ENCODE data around the gene ELFN2.

Gene ELFN2

DNA sequence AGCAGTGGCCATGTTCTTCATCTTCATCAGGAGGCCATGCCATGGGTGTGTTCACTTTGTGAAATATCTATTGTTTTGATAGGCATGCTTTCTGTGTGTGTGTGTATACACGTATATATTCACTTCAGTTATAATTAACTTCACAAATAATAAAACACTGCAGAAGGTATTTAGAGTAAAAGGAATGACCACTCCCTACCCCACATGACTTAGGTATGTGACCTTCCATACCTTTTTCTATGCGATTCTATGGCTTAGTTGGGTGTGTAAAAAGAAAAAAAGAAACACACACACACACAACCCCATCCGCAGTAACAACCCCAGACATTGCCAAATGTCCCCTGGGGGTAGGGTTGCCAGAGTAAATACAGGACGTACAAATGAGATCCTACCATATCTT is 73.0 kb downstream of the ELFN2 start:
- no peak overlapping the region for H3K9ac ChIP-seq (ENCODE audit: low read length)
- H3K4me1 ChIP-seq (ENCODE audit: control insufficient read depth, insufficient read depth, low read length), result no peaks in the 10 kb centered on the region
- no peak overlapping the region for H3K27ac ChIP-seq (ENCODE audit: low read depth, low read length)
- H3K36me3 ChIP-seq (ENCODE audit: control insufficient read depth, insufficient read depth, low read length), result no peaks in the 10 kb centered on the region
- no peak overlapping the region for H3K4me3 ChIP-seq (ENCODE audit: low read length)
- no peaks in the 10 kb centered on the region for H3K27me3 ChIP-seq (ENCODE audit: control insufficient read depth, insufficient read depth, low read length)

DNA sequence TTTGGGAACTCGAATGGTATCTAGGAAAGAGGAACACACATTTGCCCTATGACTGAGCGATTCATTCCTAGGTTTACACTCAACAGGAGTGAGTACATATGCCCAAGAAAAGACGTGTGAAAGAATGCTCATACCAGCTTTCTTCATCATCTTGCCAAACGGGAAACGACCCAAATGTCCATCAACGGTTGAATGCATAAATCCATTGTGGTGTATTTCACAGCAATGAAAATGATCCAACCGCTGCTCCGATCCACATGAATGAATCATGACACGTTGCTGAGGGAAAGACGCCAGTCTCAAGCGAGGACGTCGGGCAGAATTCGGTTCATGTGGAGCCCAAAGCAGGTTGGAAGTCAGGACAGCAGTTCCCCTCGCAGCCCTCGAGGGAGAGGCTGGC is 73.4 kb downstream of the ELFN2 start:
- no peaks in the 10 kb centered on the region for H3K4me1 ChIP-seq (ENCODE audit: control insufficient read depth, insufficient read depth, low read length)
- no peaks in the 10 kb centered on the region for H3K36me3 ChIP-seq (ENCODE audit: control insufficient read depth, insufficient read depth, low read length)
- no peak overlapping the region for H3K9ac ChIP-seq (ENCODE audit: low read length)
- no peak overlapping the region for H3K27ac ChIP-seq (ENCODE audit: low read depth, low read length)
- no peaks in the 10 kb centered on the region for H3K27me3 ChIP-seq (ENCODE audit: control insufficient read depth, insufficient read depth, low read length)
- no peak overlapping the region for H3K4me3 ChIP-seq (ENCODE audit: low read length)

DNA sequence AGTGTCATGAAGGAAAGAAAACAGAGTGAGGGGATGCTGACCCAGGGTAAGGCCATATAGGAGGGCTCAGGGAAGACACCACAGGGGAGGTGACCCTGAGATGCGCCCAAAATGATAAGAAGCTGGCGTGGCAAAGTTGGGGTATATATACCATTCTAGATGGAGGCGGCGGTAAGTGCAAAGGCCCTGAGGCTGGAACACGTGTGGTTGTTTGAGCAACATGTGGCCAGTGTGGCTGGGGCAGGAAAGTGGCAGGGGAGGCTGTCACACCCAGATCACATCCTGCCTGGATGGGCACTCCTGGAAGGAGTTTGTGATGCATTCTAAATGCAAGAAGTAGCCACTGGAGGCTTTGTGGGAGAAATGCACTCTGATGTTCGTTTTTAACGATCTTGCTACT is 74.8 kb downstream of the ELFN2 start:
- Histone ChIP-seq H3K9ac (ENCODE audit: low read length) (no peak overlapping the region), H3K36me3 (ENCODE audit: control insufficient read depth, insufficient read depth, low read length) (no peaks in the 10 kb centered on the region), H3K4me3 (ENCODE audit: low read length) (no peak overlapping the region), H3K4me1 (ENCODE audit: control insufficient read depth, insufficient read depth, low read length) (no peaks in the 10 kb centered on the region), H3K27ac (ENCODE audit: low read depth, low read length) (no peak overlapping the region), H3K27me3 (ENCODE audit: control insufficient read depth, insufficient read depth, low read length) (no peaks in the 10 kb centered on the region)

DNA sequence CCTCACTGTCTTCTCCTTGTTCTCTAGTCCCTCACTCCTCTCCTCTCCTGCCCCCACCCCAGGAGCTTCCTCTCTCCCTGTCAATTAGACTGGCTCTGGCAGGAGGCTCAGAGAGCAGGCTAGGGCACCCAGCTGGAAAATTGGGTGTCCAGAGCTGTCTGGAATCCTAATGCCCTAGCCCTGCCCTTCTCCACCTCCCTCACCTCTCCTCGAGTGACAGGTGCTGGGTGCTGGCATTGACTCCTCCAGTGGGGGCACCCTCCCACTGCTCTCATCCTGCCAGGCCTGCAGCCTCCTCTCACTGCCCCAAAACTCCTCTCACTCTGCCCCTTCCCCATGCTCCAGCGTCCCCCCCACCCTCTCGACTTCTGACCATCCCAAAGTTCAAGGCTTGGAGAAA is 76.0 kb downstream of the ELFN2 start:
- no peak overlapping the region for H3K9ac ChIP-seq (ENCODE audit: low read length)
- no peak overlapping the region for H3K4me3 ChIP-seq (ENCODE audit: low read length)
- no peaks in the 10 kb centered on the region for H3K36me3 ChIP-seq (ENCODE audit: control insufficient read depth, insufficient read depth, low read length)
- no peaks in the 10 kb centered on the region for H3K27me3 ChIP-seq (ENCODE audit: control insufficient read depth, insufficient read depth, low read length)
- H3K4me1 ChIP-seq (ENCODE audit: control insufficient read depth, insufficient read depth, low read length), result no peaks in the 10 kb centered on the region
- H3K27ac ChIP-seq (ENCODE audit: low read depth, low read length), result no peak overlapping the region

GRCh38 chr22:37349043-37349814 is 78.0 kb downstream of the ELFN2 start:
- H3K4me3 ChIP-seq (ENCODE audit: low read length), result no peak overlapping the region
- H3K4me1 ChIP-seq (ENCODE audit: control insufficient read depth, insufficient read depth, low read length), result no peaks in the 10 kb centered on the region
- H3K9ac ChIP-seq (ENCODE audit: low read length), result no peak overlapping the region
- no peaks in the 10 kb centered on the region for H3K27me3 ChIP-seq (ENCODE audit: control insufficient read depth, insufficient read depth, low read length)
- no peaks in the 10 kb centered on the region for H3K36me3 ChIP-seq (ENCODE audit: control insufficient read depth, insufficient read depth, low read length)
- no peak overlapping the region for H3K27ac ChIP-seq (ENCODE audit: low read depth, low read length)

GRCh38 chr22:37346505-37346895 is 80.8 kb downstream of the ELFN2 start:
- Histone ChIP-seq H3K27me3 (ENCODE audit: control insufficient read depth, insufficient read depth, low read length) (peaks cover 5% of the 10 kb centered on the region), H3K27ac (ENCODE audit: low read depth, low read length) (no peak overlapping the region)

DNA sequence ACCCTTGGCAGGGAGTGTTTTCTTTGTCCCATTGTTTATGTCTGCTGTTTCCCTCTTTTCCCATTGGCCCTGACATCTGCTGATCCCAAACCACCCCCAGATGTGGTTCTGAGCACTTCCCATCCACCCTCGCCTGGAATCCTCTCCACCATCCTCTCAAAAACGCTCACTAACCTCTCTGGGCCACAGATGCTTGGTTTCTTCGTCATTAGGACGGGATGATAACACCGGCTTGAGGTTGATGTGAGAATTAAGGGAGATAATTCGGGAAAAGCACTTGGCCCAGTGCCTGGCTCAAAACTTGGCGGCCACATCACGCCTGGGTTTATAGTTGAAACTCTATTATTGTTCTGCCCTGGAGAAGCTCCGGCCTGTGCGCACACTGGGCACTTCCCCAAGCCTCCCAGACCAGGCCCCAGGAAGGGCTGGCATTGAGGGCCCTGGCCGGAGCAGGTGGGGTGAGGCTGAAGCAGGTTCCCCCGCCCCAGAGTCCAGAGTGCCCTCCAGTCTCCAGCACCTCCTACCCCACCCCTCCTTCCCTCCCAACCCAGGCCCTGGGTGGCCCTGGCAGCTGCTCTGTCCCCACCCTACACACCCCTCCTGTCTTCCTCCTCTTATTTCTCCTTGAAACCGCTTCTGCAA is 81.3 kb downstream of the ELFN2 start:
- no peaks in the 10 kb centered on the region for H3K36me3 ChIP-seq (ENCODE audit: control insufficient read depth, insufficient read depth, low read length)
- no peak overlapping the region for H3K27ac ChIP-seq (ENCODE audit: low read depth, low read length)
- no peak overlapping the region for H3K4me3 ChIP-seq (ENCODE audit: low read length)
- no peaks in the 10 kb centered on the region for H3K4me1 ChIP-seq (ENCODE audit: control insufficient read depth, insufficient read depth, low read length)
- H3K27me3 ChIP-seq (ENCODE audit: control insufficient read depth, insufficient read depth, low read length), result peaks cover 5% of the 10 kb centered on the region
- no peak overlapping the region for H3K9ac ChIP-seq (ENCODE audit: low read length)

More at GRCh38 chr22:37346505-37346895, 80.8 kb downstream of the ELFN2 start:
- Histone ChIP-seq H3K4me3 (ENCODE audit: low read length) (no peak overlapping the region), H3K36me3 (ENCODE audit: control insufficient read depth, insufficient read depth, low read length) (no peaks in the 10 kb centered on the region), H3K4me1 (ENCODE audit: control insufficient read depth, insufficient read depth, low read length) (no peaks in the 10 kb centered on the region), H3K9ac (ENCODE audit: low read length) (no peak overlapping the region)

- H3K27ac ChIP-seq (ENCODE audit: low read depth, low read length), result no peak overlapping the region
- H3K4me1 ChIP-seq (ENCODE audit: control insufficient read depth, insufficient read depth, low read length), result no peaks in the 10 kb centered on the region
- H3K36me3 ChIP-seq (ENCODE audit: control insufficient read depth, insufficient read depth, low read length), result no peaks in the 10 kb centered on the region
- peaks cover 5% of the 10 kb centered on the region for H3K27me3 ChIP-seq (ENCODE audit: control insufficient read depth, insufficient read depth, low read length)
- no peak overlapping the region for H3K9ac ChIP-seq (ENCODE audit: low read length)
- no peak overlapping the region for H3K4me3 ChIP-seq (ENCODE audit: low read length)
These were observed 82.4 kb downstream of the ELFN2 start for GRCh38 chr22:37344735-37345449.

- Histone ChIP-seq H3K9ac (ENCODE audit: low read length) (no peak overlapping the region), H3K27me3 (ENCODE audit: control insufficient read depth, insufficient read depth, low read length) (peaks cover 5% of the 10 kb centered on the region), H3K4me3 (ENCODE audit: low read length) (no peak overlapping the region), H3K4me1 (ENCODE audit: control insufficient read depth, insufficient read depth, low read length) (no peaks in the 10 kb centered on the region), H3K36me3 (ENCODE audit: control insufficient read depth, insufficient read depth, low read length) (no peaks in the 10 kb centered on the region), H3K27ac (ENCODE audit: low read depth, low read length) (no peak overlapping the region)
These were observed 83.2 kb downstream of the ELFN2 start for GRCh38 chr22:37343863-37344734.

- Histone ChIP-seq H3K36me3 (ENCODE audit: control insufficient read depth, insufficient read depth, low read length) (no peaks in the 10 kb centered on the region), H3K4me1 (ENCODE audit: control insufficient read depth, insufficient read depth, low read length) (no peaks in the 10 kb centered on the region), H3K9ac (ENCODE audit: low read length) (no peak overlapping the region), H3K4me3 (ENCODE audit: low read length) (no peak overlapping the region), H3K27me3 (ENCODE audit: control insufficient read depth, insufficient read depth, low read length) (peaks cover 8% of the 10 kb centered on the region), H3K27ac (ENCODE audit: low read depth, low read length) (no peak overlapping the region)
These were observed 83.9 kb downstream of the ELFN2 start for GRCh38 chr22:37343348-37343747.

GRCh38 chr22:37342065-37342464 is 85.2 kb downstream of the ELFN2 start:
- Histone ChIP-seq H3K4me3 (ENCODE audit: low read length) (no peak overlapping the region), H3K9ac (ENCODE audit: low read length) (no peak overlapping the region), H3K27ac (ENCODE audit: low read depth, low read length) (no peak overlapping the region), H3K27me3 (ENCODE audit: control insufficient read depth, insufficient read depth, low read length) (peaks cover 11% of the 10 kb centered on the region), H3K36me3 (ENCODE audit: control insufficient read depth, insufficient read depth, low read length) (no peaks in the 10 kb centered on the region), H3K4me1 (ENCODE audit: control insufficient read depth, insufficient read depth, low read length) (no peaks in the 10 kb centered on the region)

All from rectal smooth muscle tissue (tissue), 1 donor.